PC-9 (cell line): ENCODE results near the gene MRLN. TPM values are rescaled to one million over a fixed set of nuclear protein-coding genes. Genes with fewer than 3 reads are reported as not detected.

ENCODE experiments used
- BruUV-seq: library from RNA; stranded (reverse); fragments of 400-500 nt; replicated peaks from 2 replicates; lab custom pipeline; 2021; lab: Mats Ljungman, UMichigan
- CTCF ChIA-PET: fragments of 300-600 bp; sonication (Branson Sonifier 250); formaldehyde crosslinking; loops from one replicate; lab custom pipeline; 2022; ENCODE audit warnings: antibody characterized with exemption; lab: Charles Lee
- POLR2A ChIA-PET: fragments of 300-600 bp; sonication (Branson Sonifier 250); formaldehyde crosslinking; loops from one replicate; lab custom pipeline; 2022; ENCODE audit warnings: antibody characterized with exemption; ENCODE audit not compliant: unreplicated experiment; lab: Charles Lee
- DNase-seq, 2 experiments: peaks; one replicate each; pipeline versions ENCODE4 v3.0.0 to v3.0.0-alpha.2; 2015 to 2022; ENCODE audit warnings: mixed read lengths in 1 of 2
- H2AFZ ChIP-seq: fragments of 200-600 bp; sonication (generic); 2 replicates; pipeline ENCODE4 v1.8.1; 2017; ENCODE audit warnings: antibody characterized with exemption
- H3F3A ChIP-seq: fragments of 200-600 bp; sonication (generic); 2 replicates; pipeline ENCODE4 v1.8.1; 2017; ENCODE audit warnings: antibody characterized with exemption, mild to moderate bottlenecking, low read depth; ENCODE audit not compliant: insufficient read depth
- H3K27ac ChIP-seq: fragments of 200-600 bp; sonication (generic); 2 replicates; pipeline ENCODE4 v1.6.1; 2016; ENCODE audit warnings: mixed run types
- H3K27me3 ChIP-seq: fragments of 200-600 bp; sonication (generic); 2 replicates; pipeline ENCODE4 v1.6.1; 2016; ENCODE audit warnings: low read depth, mixed run types; ENCODE audit not compliant: insufficient read depth
- H3K36me3 ChIP-seq: fragments of 200-600 bp; sonication (generic); 2 replicates; pipeline ENCODE4 v1.6.1; 2016; ENCODE audit warnings: low read depth, mixed run types
- H3K4me1 ChIP-seq: fragments of 200-600 bp; sonication (generic); replicated peaks from 2 replicates; pipeline ENCODE4 v1.6.1; 2016; ENCODE audit warnings: mixed run types; ENCODE audit not compliant: insufficient read depth
- H3K4me2 ChIP-seq: fragments of 200-600 bp; sonication (generic); 2 replicates; pipeline ENCODE4 v1.6.1; 2017; ENCODE audit warnings: mixed run types
- H3K4me3 ChIP-seq: fragments of 200-600 bp; sonication (generic); 2 replicates; pipeline ENCODE4 v1.6.1; 2016; ENCODE audit warnings: mixed run types
- H3K79me2 ChIP-seq: fragments of 200-600 bp; sonication (generic); 2 replicates; pipeline ENCODE4 v1.6.1; 2017; ENCODE audit warnings: low read depth, mixed run types
- H3K9me2 ChIP-seq: fragments of 200-600 bp; sonication (generic); 2 replicates; pipeline ENCODE4 v1.8.1; 2017; ENCODE audit warnings: mild to moderate bottlenecking; ENCODE audit not compliant: insufficient read depth
- H3K9me3 ChIP-seq: fragments of 200-600 bp; sonication (generic); 2 replicates; pipeline ENCODE4 v1.8.1; 2016; ENCODE audit warnings: low read depth; ENCODE audit not compliant: insufficient read depth
- H4K20me1 ChIP-seq: fragments of 200-600 bp; sonication (generic); 2 replicates; pipeline ENCODE4 v1.8.1; 2017; ENCODE audit not compliant: insufficient read depth
- EZH2 ChIP-seq: fragments of 200-600 bp; sonication (generic); IDR thresholded peaks from 2 replicates; pipeline ENCODE4 v1.8.0; 2017; ENCODE audit warnings: antibody characterized with exemption, low read depth
- intact Hi-C: fragments of 100-400 bp; cut with micrococcal nuclease; formaldehyde crosslinking; loops from one replicate; pipeline ENCODE4 v1.10.0; 2022; ENCODE audit not compliant: unreplicated experiment
- total RNA-seq: library from RNA; stranded (reverse); gene quantifications from 2 replicates; pipeline ENCODE4 v1.2.3, GENCODE V29; 2021
- TF ChIP-seq, protein P1 (sequence below): fragments of 200-600 bp; sonication (generic); conservative IDR thresholded peaks from 2 replicates; pipeline ENCODE4 v1.6.1; 2017; ENCODE audit warnings: mixed run types, antibody characterized with exemption, mild to moderate bottlenecking, moderate library complexity

MRLN gene
- total RNA-seq, 1 experiment from 2014 or later: not detected

DNA sequence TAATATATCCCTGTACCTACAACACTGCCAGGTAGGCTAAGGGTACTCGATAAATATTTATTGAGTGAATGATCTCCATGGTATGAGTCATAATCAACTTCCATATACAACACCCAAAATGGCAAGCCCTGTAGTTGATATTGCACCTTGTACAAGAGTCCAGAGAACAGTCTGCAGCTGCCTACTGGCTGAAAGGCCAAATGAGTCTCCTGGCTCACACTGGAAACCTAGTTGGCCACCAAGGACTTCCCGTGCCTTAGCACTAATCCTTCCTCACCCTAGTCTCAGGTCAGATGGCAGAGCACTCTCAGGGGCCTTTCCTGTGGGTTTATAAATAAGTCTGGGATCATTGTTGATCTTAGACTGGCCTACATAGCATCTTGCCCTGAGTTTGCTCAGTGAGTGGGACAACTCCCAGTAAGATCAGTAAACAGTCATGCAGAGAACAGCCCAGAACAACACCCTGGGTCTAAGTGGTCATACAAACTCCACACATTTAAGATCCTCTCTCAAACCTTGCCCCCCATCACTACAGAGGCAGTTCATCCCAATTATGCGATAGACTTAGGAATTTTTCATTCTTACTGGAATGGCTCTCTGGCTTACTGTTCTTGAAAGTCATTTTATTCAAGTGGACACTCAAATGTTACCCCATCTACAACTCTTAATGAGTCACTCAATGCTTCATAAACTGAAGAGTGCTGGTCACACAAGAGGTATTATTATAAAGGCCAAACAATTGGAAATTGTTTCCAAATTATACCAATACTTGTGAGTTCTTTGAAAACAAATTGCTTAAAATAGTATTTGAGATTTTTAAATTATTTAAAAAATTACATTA is 28.9 kb downstream of the MRLN start:
- Histone ChIP-seq H4K20me1 (no peaks in the 10 kb centered on the region), H2AFZ (no peak overlapping the region), H3K27me3 (no peaks in the 10 kb centered on the region), H3K4me1 (no peaks in the 10 kb centered on the region), H3K4me3 (no peak overlapping the region), H3K4me2 (no peak overlapping the region), H3K79me2 (no peaks in the 10 kb centered on the region), H3F3A (no peaks in the 10 kb centered on the region), H3K27ac (no peak overlapping the region), H3K36me3 (no peaks in the 10 kb centered on the region), H3K9me2 (no peaks in the 10 kb centered on the region; the same call in 1 of the 2 replicates), H3K9me3 (no peaks in the 10 kb centered on the region)
- POLR2A ChIA-PET: no interaction called here
- CTCF ChIA-PET: no interaction called here
- DNase-seq: no peak
- BruUV-seq: no TSS peak
- TF ChIP-seq, protein P1, sequence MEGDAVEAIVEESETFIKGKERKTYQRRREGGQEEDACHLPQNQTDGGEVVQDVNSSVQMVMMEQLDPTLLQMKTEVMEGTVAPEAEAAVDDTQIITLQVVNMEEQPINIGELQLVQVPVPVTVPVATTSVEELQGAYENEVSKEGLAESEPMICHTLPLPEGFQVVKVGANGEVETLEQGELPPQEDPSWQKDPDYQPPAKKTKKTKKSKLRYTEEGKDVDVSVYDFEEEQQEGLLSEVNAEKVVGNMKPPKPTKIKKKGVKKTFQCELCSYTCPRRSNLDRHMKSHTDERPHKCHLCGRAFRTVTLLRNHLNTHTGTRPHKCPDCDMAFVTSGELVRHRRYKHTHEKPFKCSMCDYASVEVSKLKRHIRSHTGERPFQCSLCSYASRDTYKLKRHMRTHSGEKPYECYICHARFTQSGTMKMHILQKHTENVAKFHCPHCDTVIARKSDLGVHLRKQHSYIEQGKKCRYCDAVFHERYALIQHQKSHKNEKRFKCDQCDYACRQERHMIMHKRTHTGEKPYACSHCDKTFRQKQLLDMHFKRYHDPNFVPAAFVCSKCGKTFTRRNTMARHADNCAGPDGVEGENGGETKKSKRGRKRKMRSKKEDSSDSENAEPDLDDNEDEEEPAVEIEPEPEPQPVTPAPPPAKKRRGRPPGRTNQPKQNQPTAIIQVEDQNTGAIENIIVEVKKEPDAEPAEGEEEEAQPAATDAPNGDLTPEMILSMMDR: no peak
- TF ChIP-seq EZH2: no peak
- intact Hi-C loops: no loop called here

DNA sequence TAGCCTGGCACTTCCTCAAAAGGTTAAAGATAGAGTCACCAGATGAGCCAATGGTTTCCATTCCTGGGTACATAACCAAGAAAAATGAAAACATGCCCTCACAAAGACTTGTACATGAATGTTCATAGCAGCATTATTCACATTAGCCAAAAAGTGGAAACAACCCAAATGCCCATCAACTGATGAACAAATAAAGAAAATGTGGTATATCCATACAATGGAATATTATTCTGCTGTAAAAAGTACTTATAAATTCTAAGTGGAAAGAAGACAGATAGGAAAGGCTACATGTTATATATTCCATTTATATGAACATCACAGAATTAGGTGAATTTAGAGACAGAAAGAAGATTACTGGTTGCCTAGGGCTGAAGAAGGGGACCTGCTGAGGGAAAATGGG is 32.9 kb downstream of the MRLN start:
- CTCF ChIA-PET: no interaction called here
- intact Hi-C loops: no loop called here
- no peak for DNase-seq

DNA sequence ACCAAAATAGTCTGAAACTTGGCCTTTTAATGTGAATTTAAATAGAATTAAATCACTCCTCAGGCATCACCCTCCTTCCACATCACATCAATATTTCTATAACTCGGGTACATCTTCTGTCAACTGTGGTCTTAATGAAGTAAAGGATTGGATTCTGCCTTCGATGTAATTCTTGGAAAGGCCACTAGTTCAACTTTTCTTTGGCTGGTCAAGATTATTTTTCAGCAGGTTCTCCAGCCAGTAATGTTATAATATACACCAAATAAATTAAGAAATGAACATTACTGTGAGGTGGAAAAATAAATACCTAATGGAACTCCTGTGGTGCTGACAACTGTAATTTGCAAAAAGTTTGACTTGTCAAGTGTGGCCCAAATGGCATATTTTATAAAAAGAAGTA is 33.9 kb downstream of the MRLN start:
- intact Hi-C loops: no loop called here
- ChIA-PET CTCF (no interaction called here), POLR2A (no interaction called here)
- no peak overlapping the region for H3K4me2 ChIP-seq
- no peaks in the 10 kb centered on the region for H3K36me3 ChIP-seq
- H3K9me2 ChIP-seq: no peaks in the 10 kb centered on the region
- H3K27ac ChIP-seq: no peak overlapping the region
- no peak overlapping the region for H3K4me3 ChIP-seq
- H3K79me2 ChIP-seq: no peaks in the 10 kb centered on the region
- no peaks in the 10 kb centered on the region for H4K20me1 ChIP-seq
- H2AFZ ChIP-seq: no peak overlapping the region
- H3K9me3 ChIP-seq: no peaks in the 10 kb centered on the region
- BruUV-seq: no TSS peak
- TF ChIP-seq EZH2: no peak
- TF ChIP-seq, protein P1: peak; percentile 42
- H3F3A ChIP-seq: no peaks in the 10 kb centered on the region
- no peaks in the 10 kb centered on the region for H3K4me1 ChIP-seq
- DNase-seq: no peak
- H3K27me3 ChIP-seq: no peaks in the 10 kb centered on the region

More for the DNA sequence above, 32.9 kb downstream of the MRLN start:
- no peaks in the 10 kb centered on the region for H3K4me1 ChIP-seq
- no peak overlapping the region for H3K4me2 ChIP-seq
- no peaks in the 10 kb centered on the region for H3K79me2 ChIP-seq
- H3K9me3 ChIP-seq: no peaks in the 10 kb centered on the region
- H3K4me3 ChIP-seq: no peak overlapping the region
- no peaks in the 10 kb centered on the region for H4K20me1 ChIP-seq
- no TSS peak for BruUV-seq
- TF ChIP-seq, protein P1: no peak
- no peak for TF ChIP-seq EZH2
- H2AFZ ChIP-seq: no peak overlapping the region
- POLR2A ChIA-PET: no interaction called here
- no peak overlapping the region for H3K27ac ChIP-seq
- no peaks in the 10 kb centered on the region for H3K36me3 ChIP-seq
- H3K9me2 ChIP-seq: no peaks in the 10 kb centered on the region; the same call in 1 of the 2 replicates
- H3F3A ChIP-seq: no peaks in the 10 kb centered on the region
- no peaks in the 10 kb centered on the region for H3K27me3 ChIP-seq
